Stomach (tissue), 4 donors: ENCODE measurements around the gene PRRT4.

ENCODE experiments used
- CTCF ChIP-seq, 7 experiments: fragments of 450-650 bp in 4 of 7; fragments of 200-600 bp in 3 of 7; sonication (generic) in 3 of 7; IDR thresholded peaks; one replicate each; pipeline ENCODE4 v1.5.1; 2016 to 2019; ENCODE audit warnings: antibody characterized with exemption in 7 of 7, control low read depth in 2 of 7, mild to moderate bottlenecking in 1 of 7
- POLR2AphosphoS5 ChIP-seq, 3 donors: sonication (generic); formaldehyde crosslinking; IDR thresholded peaks; one replicate each; pipeline ENCODE4 v1.6.1; 2016; ENCODE audit warnings: antibody characterized with exemption in 3 of 3

GRCh38 chr7:128392446-128393327, 31.2 kb upstream of the PRRT4 start:
- TF ChIP-seq CTCF (IDR thresholded peaks at IDR 0.05) (no peak), POLR2AphosphoS5 (IDR thresholded peaks at IDR 0.05) (no peak)
